IMR-90 (cell line): ENCODE data around the gene TEX22. TPM values are rescaled to one million over a fixed set of nuclear protein-coding genes. Genes with fewer than 3 reads are reported as not detected.

Experiments used
- ATAC-seq: fragments of 200-7000 bp; cut with Tn5 transposase; 2 replicates; pipeline ENCODE4 v1.9.1; 2020; ENCODE audit warnings: low read depth, mild to moderate bottlenecking, moderate library complexity
- BruUV-seq: library from RNA; stranded (reverse); fragments of 400-500 nt; replicated peaks from 2 replicates; lab custom pipeline; 2021; lab: Mats Ljungman, UMichigan
- CTCF ChIA-PET: fragments of 300-600 bp; formaldehyde crosslinking; extraction: SDS; loops from one replicate; lab custom pipeline; 2021; ENCODE audit warnings: antibody characterized with exemption; lab: Yijun Ruan, JAX
- POLR2A ChIA-PET: fragments of 300-600 bp; sonication (Branson Sonifier 250); formaldehyde crosslinking; loops from one replicate; lab custom pipeline; 2022; ENCODE audit warnings: antibody characterized with exemption; ENCODE audit not compliant: unreplicated experiment; lab: Charles Lee
- DNase-seq: peaks from one replicate; pipeline ENCODE4 v3.0.0; 2013
- H2AFZ ChIP-seq: replicated peaks from 2 replicates; pipeline ENCODE3; 2013; ENCODE audit warnings: low read length, mild to moderate bottlenecking; ENCODE audit not compliant: poor library complexity
- H2AK5ac ChIP-seq: 2 replicates; pipeline ENCODE4 v1.6.1; 2013; ENCODE audit warnings: low read depth, low read length, inconsistent platforms
- H2AK9ac ChIP-seq: replicated peaks from 2 replicates; pipeline ENCODE3; 2013; ENCODE audit warnings: mild to moderate bottlenecking, low read depth, low read length, moderate library complexity; ENCODE audit not compliant: poor library complexity
- H2BK120ac ChIP-seq: 2 replicates; pipeline ENCODE4 v1.6.1; 2013; ENCODE audit warnings: low read depth, low read length, inconsistent platforms
- H2BK15ac ChIP-seq: 3 replicates; pipeline ENCODE4 v1.6.1; 2013; ENCODE audit warnings: low read depth, low read length, inconsistent platforms
- H2BK20ac ChIP-seq: 2 replicates; pipeline ENCODE4 v1.6.1; 2013; ENCODE audit warnings: low read depth, mild to moderate bottlenecking, inconsistent platforms, low read length, moderate library complexity
- H2BK5ac ChIP-seq: 2 replicates; pipeline ENCODE4 v1.6.1; 2013; ENCODE audit warnings: mild to moderate bottlenecking, low read depth, low read length, inconsistent platforms; ENCODE audit not compliant: poor library complexity, severe bottlenecking
- H3K14ac ChIP-seq: replicated peaks from 2 replicates; pipeline ENCODE4 v1.6.1; 2013; ENCODE audit warnings: low read depth, low read length, inconsistent platforms
- H3K18ac ChIP-seq: 2 replicates; pipeline ENCODE4 v1.6.1; 2013; ENCODE audit warnings: low read depth, low read length, control low read depth
- H3K23ac ChIP-seq: 2 replicates; pipeline ENCODE4 v1.6.1; 2013; ENCODE audit warnings: low read depth, low read length, inconsistent platforms
- H3K27ac ChIP-seq: 2 replicates; pipeline ENCODE4 v1.5.1; 2013; ENCODE audit warnings: mild to moderate bottlenecking, control low read depth, low read length; ENCODE audit not compliant: insufficient read depth
- H3K27me3 ChIP-seq: 2 replicates; pipeline ENCODE4 v1.6.1; 2013; ENCODE audit warnings: low read length; ENCODE audit not compliant: control insufficient read depth, insufficient read depth
- H3K36me3 ChIP-seq: 2 replicates; pipeline ENCODE4 v1.6.1; 2013; ENCODE audit warnings: low read length, mixed read lengths; ENCODE audit not compliant: control insufficient read depth, insufficient read depth
- H3K4ac ChIP-seq: 2 replicates; pipeline ENCODE4 v1.6.1; 2013; ENCODE audit warnings: low read depth, low read length, inconsistent platforms
- H3K4me1 ChIP-seq: 2 replicates; pipeline ENCODE4 v1.6.1; 2013; ENCODE audit warnings: low read length, mixed read lengths; ENCODE audit not compliant: control insufficient read depth, insufficient read depth
- H3K4me2 ChIP-seq: 2 replicates; pipeline ENCODE4 v1.6.1; 2013; ENCODE audit warnings: low read depth, mild to moderate bottlenecking, control low read depth, low read length, moderate library complexity
- H3K4me3 ChIP-seq: 2 replicates; pipeline ENCODE4 v1.5.1; 2013; ENCODE audit warnings: low read depth, mild to moderate bottlenecking, control low read depth, low read length, moderate library complexity; ENCODE audit not compliant: insufficient read depth
- H3K56ac ChIP-seq: 2 replicates; pipeline ENCODE4 v1.6.1; 2013; ENCODE audit warnings: low read length, inconsistent platforms; ENCODE audit not compliant: insufficient read depth; ENCODE audit errors: extremely low read depth
- H3K79me1 ChIP-seq, 2 experiments: 2 replicates each; pipeline ENCODE4 v1.6.1; 2013; ENCODE audit warnings: low read length in 2 of 2, inconsistent platforms in 1 of 2, low read depth in 1 of 2
- H3K9ac ChIP-seq: 2 replicates; pipeline ENCODE4 v1.6.1; 2013; ENCODE audit warnings: low read depth, low read length, control low read depth
- H3K9me1 ChIP-seq: 2 replicates; pipeline ENCODE4 v1.6.1; 2013; ENCODE audit warnings: low read length, inconsistent platforms; ENCODE audit not compliant: insufficient read depth
- H3K9me3 ChIP-seq: 2 replicates; pipeline ENCODE4 v1.6.1; 2013; ENCODE audit warnings: low read length; ENCODE audit not compliant: control insufficient read depth, insufficient read depth
- H4K20me1 ChIP-seq: 2 replicates; pipeline ENCODE4 v1.6.1; 2013; ENCODE audit warnings: low read length, inconsistent platforms; ENCODE audit not compliant: insufficient read depth
- H4K5ac ChIP-seq: 2 replicates; pipeline ENCODE4 v1.6.1; 2013; ENCODE audit warnings: mild to moderate bottlenecking, low read depth, low read length, control low read depth
- H4K8ac ChIP-seq, 2 experiments: 2 replicates each; pipeline ENCODE4 v1.6.1; 2013; ENCODE audit warnings: low read depth in 2 of 2, low read length in 2 of 2, control low read depth in 1 of 2, inconsistent platforms in 1 of 2
- H4K91ac ChIP-seq: 2 replicates; pipeline ENCODE4 v1.6.1; 2013; ENCODE audit warnings: low read depth, low read length, inconsistent platforms; ENCODE audit not compliant: insufficient read depth
- BHLHE40 ChIP-seq: fragments of 150-350 bp; IDR thresholded peaks from 2 replicates; pipeline ENCODE4 v1.6.1; 2016; ENCODE audit warnings: mild to moderate bottlenecking, low read depth, low read length
- CEBPB ChIP-seq: IDR thresholded peaks from 2 replicates; pipeline ENCODE4 v1.6.1; 2012; ENCODE audit warnings: low read depth, low read length, improper control_type of control experiment
- ELK1 ChIP-seq: fragments of 150-350 bp; IDR thresholded peaks from 2 replicates; pipeline ENCODE4 v1.6.1; 2016; ENCODE audit warnings: low read depth, mild to moderate bottlenecking, low read length, moderate library complexity, borderline replicate concordance
- MAFK ChIP-seq: IDR thresholded peaks from 2 replicates; pipeline ENCODE4 v1.6.1; 2012; ENCODE audit warnings: low read depth, low read length, improper control_type of control experiment
- WGBS, 2 experiments: methylation state at CpG; one replicate each; pipeline versions ENCODE4 v1.1.5 to v1.1.7; 2013; ENCODE audit warnings: missing lambda C conversion rate in 2 of 2; ENCODE audit not compliant: insufficient read length in 1 of 2; ENCODE audit errors: extremely low coverage in 2 of 2; 5-methylcytosine and 5-hydroxymethylcytosine counted together
- dilution Hi-C: fragments of 300-500 bp; cut with HindIII; formaldehyde crosslinking; loops from one replicate; pipeline ENCODE4 v1.14.3; 2018; ENCODE audit warnings: low sequenced_read_pairs; ENCODE audit not compliant: unreplicated experiment
- in situ Hi-C: fragments of 300-500 bp; cut with MboI; formaldehyde crosslinking; loops from 3 replicates; pipeline ENCODE4 v1.14.3; 2019; ENCODE audit warnings: low sequenced_read_pairs, inconsistent platforms, mixed read lengths
- intact Hi-C: fragments of 100-400 bp; cut with micrococcal nuclease; formaldehyde crosslinking; loops from 2 replicates; pipeline ENCODE4 v1.10.0; 2022
- polyA plus RNA-seq, 3 experiments: library from polyadenylated mRNA; depleted of rRNA; stranded (reverse); fragments of >200 nt; gene quantifications; 2 replicates each; pipeline ENCODE4 v1.2.3, GENCODE V29; 2012; ENCODE audit warnings: low replicate concordance in 1 of 3
- total RNA-seq: library from RNA; depleted of rRNA; stranded (reverse); fragments of >200 nt; gene quantifications from 2 replicates; pipeline ENCODE4 v1.2.3, GENCODE V29; 2012

The TEX22 gene
- total and polyA plus RNA-seq, 2 of the 4 experiments (the other 2 are of a cell fraction): 0.10 to 0.18 TPM

- TF ChIP-seq ELK1: no peak
Measured at GRCh38 chr14:105415481-105416428, 17.4 kb downstream of the TEX22 start (continued).

GRCh38 chr14:105416671-105417070 lies 18.3 kb downstream of the TEX22 start:
- H3K9me1 ChIP-seq: peaks cover 8% of the 10 kb centered on the region; the same call in 1 of the 2 replicates
- no peak overlapping the region; the same call in 1 of the 2 replicates for H3K23ac ChIP-seq
- no peak overlapping the region for H2AK5ac ChIP-seq
- no peak overlapping the region for H3K4me2 ChIP-seq
- no peak overlapping the region for H4K8ac ChIP-seq
- no peak overlapping the region for H3K4me3 ChIP-seq
- TF ChIP-seq MAFK (no peak), ELK1 (no peak), CEBPB (no peak), BHLHE40 (no peak)
- no peak overlapping the region for H3K56ac ChIP-seq
- no peak overlapping the region for H4K91ac ChIP-seq
- peaks cover 4% of the 10 kb centered on the region for H4K20me1 ChIP-seq
- no peak for DNase-seq
- H3K4ac ChIP-seq: no peak overlapping the region
- H2BK120ac ChIP-seq: no peak overlapping the region
- H4K5ac ChIP-seq: no peak overlapping the region
- H3K27ac ChIP-seq: no peak overlapping the region
- POLR2A ChIA-PET: no interaction called here
- dilution Hi-C loops: no loop called here
- H3K9ac ChIP-seq: no peak overlapping the region
- no CpG with 5 or more reads among the region's 11 CpGs for WGBS, 2 experiments
- no peak for ATAC-seq
- no peak overlapping the region for H3K18ac ChIP-seq
- CTCF ChIA-PET: no interaction called here
- no peak overlapping the region for H2AFZ ChIP-seq
- H2BK20ac ChIP-seq: no peak overlapping the region
- no peak overlapping the region for H2BK5ac ChIP-seq
- no peak overlapping the region for H2BK15ac ChIP-seq
- H3K79me1 ChIP-seq: peaks cover 4 to 23% of the 10 kb centered on the region in 2 experiments; a peak in 3 of 4 replicates
- no peaks in the 10 kb centered on the region for H3K9me3 ChIP-seq
- no peak overlapping the region for H3K14ac ChIP-seq
- no peak overlapping the region for H2AK9ac ChIP-seq
- peaks cover 18% of the 10 kb centered on the region for H3K4me1 ChIP-seq
- BruUV-seq: no TSS peak
- H3K36me3 ChIP-seq: no peaks in the 10 kb centered on the region
- in situ Hi-C loops: no loop called here
- no peaks in the 10 kb centered on the region for H3K27me3 ChIP-seq
- intact Hi-C loops: no loop called here
